Measurements from ENCODE around the gene PPP6R1. TPM values are rescaled to one million over a fixed set of nuclear protein-coding genes. Genes with fewer than 3 reads are reported as not detected.

PPP6R1 gene
- total RNA-seq, 1 experiment from 2014 or later: 172 TPM

GRCh38 chr19:55252760-55253663 is 5.8 kb downstream of the PPP6R1 start:
- intact Hi-C loops (cut with micrococcal nuclease; ENCODE audit: unreplicated experiment) (no loop called here), in situ Hi-C loops (cut with HindIII; ENCODE audit: low pct_unique_long_range_greater_than_20kb, low sequenced_read_pairs) (no loop called here)
- Histone ChIP-seq H3K27ac (ENCODE audit: low read length) (no peak overlapping the region), H3K9me3 (ENCODE audit: control insufficient read depth, insufficient read depth, low read depth, low read length) (no peaks in the 10 kb centered on the region), H3K27me3 (ENCODE audit: control insufficient read depth, insufficient read depth, low read length) (no peaks in the 10 kb centered on the region), H3K4me1 (ENCODE audit: control insufficient read depth, insufficient read depth, low read length) (peaks cover 40% of the 10 kb centered on the region), H3K36me3 (ENCODE audit: control insufficient read depth, insufficient read depth, low read length) (peaks cover 4% of the 10 kb centered on the region; the same call in 1 of the 2 replicates), H3K4me3 (ENCODE audit: low read depth in 2 of 2, low read length in 2 of 2) (no peak overlapping the region)
- no peak for ATAC-seq
- POLR2A ChIA-PET: no interaction called here
- DNase-seq (ENCODE audit: low read depth, low spot score): no peak
- CTCF ChIA-PET: interaction anchor here (0.7 kb wide), 1 partner anchor 233 kb away, joined by 3 read pairs; no protein-coding TSS in a partner anchor
- TF ChIP-seq POLR2AphosphoS5 (IDR thresholded peaks at IDR 0.05; ENCODE audit: low read depth, low read length) (no peak), TCF7L2 (IDR thresholded peaks at IDR 0.05; ENCODE audit: low read depth, low read length) (no peak), CTCF (IDR thresholded peaks at IDR 0.05) (no peak), REST (IDR thresholded peaks at IDR 0.05; ENCODE audit: insufficient read depth in 1 of 2, low read depth in 2 of 2, low read length in 1 of 2) (no peak), SIN3A (IDR thresholded peaks at IDR 0.05; ENCODE audit: borderline replicate concordance, insufficient read depth, low read depth, low read length) (no peak)
- BruUV-seq (replicated peaks): no TSS peak

- intact Hi-C loops (cut with micrococcal nuclease; ENCODE audit: unreplicated experiment): no loop called here
- no TSS peak for BruUV-seq (replicated peaks)
- DNase-seq (ENCODE audit: low read depth, low spot score) (no peak), ATAC-seq (no peak)
- Histone ChIP-seq H3K9me3 (ENCODE audit: control insufficient read depth, insufficient read depth, low read depth, low read length) (no peaks in the 10 kb centered on the region), H3K27ac (ENCODE audit: low read length) (no peak overlapping the region), H3K4me3 (ENCODE audit: low read depth in 2 of 2, low read length in 2 of 2) (no peak overlapping the region), H3K36me3 (ENCODE audit: control insufficient read depth, insufficient read depth, low read length) (no peaks in the 10 kb centered on the region), H3K27me3 (ENCODE audit: control insufficient read depth, insufficient read depth, low read length) (no peaks in the 10 kb centered on the region), H3K4me1 (ENCODE audit: control insufficient read depth, insufficient read depth, low read length) (peaks cover 46% of the 10 kb centered on the region)
- POLR2A ChIA-PET: no interaction called here
- in situ Hi-C loops (cut with HindIII; ENCODE audit: low pct_unique_long_range_greater_than_20kb, low sequenced_read_pairs): no loop called here
- TF ChIP-seq POLR2AphosphoS5 (IDR thresholded peaks at IDR 0.05; ENCODE audit: low read depth, low read length) (no peak), REST (IDR thresholded peaks at IDR 0.05; ENCODE audit: insufficient read depth in 1 of 2, low read depth in 2 of 2, low read length in 1 of 2) (no peak), TCF7L2 (IDR thresholded peaks at IDR 0.05; ENCODE audit: low read depth, low read length) (no peak)
- CTCF ChIA-PET: no interaction called here
Measured at GRCh38 chr19:55251341-55252081, 7.3 kb downstream of the PPP6R1 start.

Measured in Panc1 (cell line).